ENCODE measurements around the gene CHMP4B. TPM values are rescaled to one million over a fixed set of nuclear protein-coding genes. Genes with fewer than 3 reads are reported as not detected.

CHMP4B gene
- total RNA-seq, 2 experiments from 2014 or later: 82.0 to 82.9 TPM

DNA sequence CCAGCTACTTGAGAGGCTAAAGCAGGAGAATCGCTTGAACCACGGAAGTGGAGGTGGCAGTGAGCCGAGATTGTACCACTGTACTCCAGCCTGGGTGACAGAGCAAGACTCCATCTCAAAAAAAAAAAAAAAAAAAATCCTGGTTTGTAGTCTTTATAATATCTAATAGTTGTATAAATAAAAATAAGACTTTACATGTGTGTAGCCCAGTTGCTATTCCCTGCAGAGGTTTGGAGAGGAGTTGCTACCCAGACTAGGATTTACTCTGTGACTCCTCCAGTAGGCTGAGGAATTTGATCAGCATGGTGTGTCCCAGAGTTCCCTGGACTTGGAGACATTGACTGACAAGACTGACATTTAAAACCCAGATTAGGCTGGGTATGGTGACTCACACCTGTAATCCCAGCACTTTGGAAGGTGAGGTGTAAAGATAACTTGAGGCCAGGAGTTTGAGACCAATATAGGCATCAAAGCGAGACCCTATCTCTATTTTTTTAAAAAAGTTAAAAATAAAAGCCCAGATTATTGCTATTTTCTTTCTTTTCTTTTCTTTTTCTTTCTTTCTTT, 10.2 kb downstream of the CHMP4B start:
- POLR2A ChIA-PET: interaction anchor here (0.6 to 0.7 kb wide), 2 partner anchors 9 to 1821 kb away, joined by 3 read pairs; no protein-coding TSS in a partner anchor
- no peaks in the 10 kb centered on the region for H3K9me3 Mint-ChIP-seq
- H3K27me3 Mint-ChIP-seq: no peaks in the 10 kb centered on the region
- H3K27ac Mint-ChIP-seq: no peak overlapping the region
- H3K4me3 Mint-ChIP-seq: no peak overlapping the region
- no peak for DNase-seq
- intact Hi-C loops (cut with micrococcal nuclease): no loop called here
- TF ChIP-seq, protein P1, sequence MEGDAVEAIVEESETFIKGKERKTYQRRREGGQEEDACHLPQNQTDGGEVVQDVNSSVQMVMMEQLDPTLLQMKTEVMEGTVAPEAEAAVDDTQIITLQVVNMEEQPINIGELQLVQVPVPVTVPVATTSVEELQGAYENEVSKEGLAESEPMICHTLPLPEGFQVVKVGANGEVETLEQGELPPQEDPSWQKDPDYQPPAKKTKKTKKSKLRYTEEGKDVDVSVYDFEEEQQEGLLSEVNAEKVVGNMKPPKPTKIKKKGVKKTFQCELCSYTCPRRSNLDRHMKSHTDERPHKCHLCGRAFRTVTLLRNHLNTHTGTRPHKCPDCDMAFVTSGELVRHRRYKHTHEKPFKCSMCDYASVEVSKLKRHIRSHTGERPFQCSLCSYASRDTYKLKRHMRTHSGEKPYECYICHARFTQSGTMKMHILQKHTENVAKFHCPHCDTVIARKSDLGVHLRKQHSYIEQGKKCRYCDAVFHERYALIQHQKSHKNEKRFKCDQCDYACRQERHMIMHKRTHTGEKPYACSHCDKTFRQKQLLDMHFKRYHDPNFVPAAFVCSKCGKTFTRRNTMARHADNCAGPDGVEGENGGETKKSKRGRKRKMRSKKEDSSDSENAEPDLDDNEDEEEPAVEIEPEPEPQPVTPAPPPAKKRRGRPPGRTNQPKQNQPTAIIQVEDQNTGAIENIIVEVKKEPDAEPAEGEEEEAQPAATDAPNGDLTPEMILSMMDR (IDR thresholded peaks at IDR 0.05): no peak
- peaks cover 71% of the 10 kb centered on the region for H3K4me1 Mint-ChIP-seq (ENCODE audit: low read depth)
- no peak for ATAC-seq
- H3K36me3 Mint-ChIP-seq (ENCODE audit: low read depth): peaks cover 10% of the 10 kb centered on the region
- CTCF ChIA-PET: interaction anchor here (0.7 kb wide), 1 partner anchor 9 kb away, joined by 3 read pairs; no protein-coding TSS in a partner anchor

DNA sequence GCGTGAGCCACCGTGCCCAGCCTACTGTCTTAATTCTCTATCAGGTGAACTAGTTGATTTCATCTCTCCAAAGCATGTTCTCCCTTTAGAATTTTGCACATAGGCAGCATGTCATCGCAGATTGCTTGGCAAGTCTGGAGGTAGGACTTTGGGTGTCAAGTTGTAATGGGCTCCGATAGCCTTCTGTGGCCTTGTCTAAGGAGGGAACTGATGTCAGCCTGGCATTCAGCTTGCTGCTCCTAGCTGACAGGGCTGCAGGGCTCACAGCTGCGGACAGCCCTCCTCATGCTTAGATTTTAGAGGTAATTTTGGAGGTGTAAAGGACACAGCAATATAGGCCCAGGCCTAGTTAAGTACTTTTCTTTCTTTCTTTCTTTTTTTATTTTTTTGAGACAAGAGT, 11.3 kb downstream of the CHMP4B start:
- DNase-seq (no peak), ATAC-seq (no peak)
- POLR2A ChIA-PET: interaction anchor here (0.6 kb wide), 1 partner anchor 10 kb away, joined by 3 read pairs; no protein-coding TSS in a partner anchor
- H3K27me3 Mint-ChIP-seq: no peaks in the 10 kb centered on the region
- peaks cover 10% of the 10 kb centered on the region for H3K36me3 Mint-ChIP-seq (ENCODE audit: low read depth)
- no peak overlapping the region for H3K4me3 Mint-ChIP-seq
- TF ChIP-seq, protein P1 (IDR thresholded peaks at IDR 0.05): no peak
- no peak overlapping the region for H3K27ac Mint-ChIP-seq
- H3K4me1 Mint-ChIP-seq (ENCODE audit: low read depth): peaks cover 72% of the 10 kb centered on the region
- intact Hi-C loops (cut with micrococcal nuclease): no loop called here
- H3K9me3 Mint-ChIP-seq: no peaks in the 10 kb centered on the region
- CTCF ChIA-PET: no interaction called here

GRCh38 chr20:33822991-33823390, 11.8 kb downstream of the CHMP4B start:
- Mint-ChIP-seq H3K27ac (no peak overlapping the region), H3K27me3 (no peaks in the 10 kb centered on the region), H3K9me3 (no peaks in the 10 kb centered on the region), H3K4me3 (no peak overlapping the region), H3K4me1 (ENCODE audit: low read depth) (peaks cover 72% of the 10 kb centered on the region), H3K36me3 (ENCODE audit: low read depth) (peaks cover 10% of the 10 kb centered on the region)
- CTCF ChIA-PET: no interaction called here
- intact Hi-C loops (cut with micrococcal nuclease): no loop called here
- ATAC-seq (no peak), DNase-seq (no peak)
- TF ChIP-seq, protein P1 (IDR thresholded peaks at IDR 0.05): no peak
- POLR2A ChIA-PET: no interaction called here

GRCh38 chr20:33824852-33825251, 13.7 kb downstream of the CHMP4B start:
- peaks cover 72% of the 10 kb centered on the region for H3K4me1 Mint-ChIP-seq (ENCODE audit: low read depth)
- POLR2A ChIA-PET: interaction anchor here (1.0 to 1.7 kb wide), 2 partner anchors 12 to 27 kb away, joined by 3 to 8 read pairs; no protein-coding TSS in a partner anchor
- H3K9me3 Mint-ChIP-seq: no peaks in the 10 kb centered on the region
- H3K27ac Mint-ChIP-seq: no peak overlapping the region
- TF ChIP-seq, protein P1 (IDR thresholded peaks at IDR 0.05): no peak
- H3K36me3 Mint-ChIP-seq (ENCODE audit: low read depth): peaks cover 4% of the 10 kb centered on the region
- DNase-seq (no peak), ATAC-seq (no peak)
- H3K4me3 Mint-ChIP-seq: no peak overlapping the region
- intact Hi-C loops (cut with micrococcal nuclease): no loop called here
- CTCF ChIA-PET: interaction anchor here (0.8 to 2.0 kb wide), 3 partner anchors 12 to 25 kb away, joined by 3 to 9 read pairs (median 3); no protein-coding TSS in a partner anchor
- no peaks in the 10 kb centered on the region for H3K27me3 Mint-ChIP-seq

All from activated CD8-positive, alpha-beta T cell treated with anti-CD3 and anti-CD28 coated beads for 36 hours (primary cell).